NCI-H526 treated with DMSO at 0.1 percent for 48 hours (cell line): Measurements from ENCODE around the gene BAD.
"Not testable (repeated sequence)": the region's sequence is repeated elsewhere in the genome, so short reads cannot be mapped to it uniquely, and the experiment has no call there.

ENCODE experiments used
- DNase-seq: peaks from one replicate; lab custom pipeline; 2025; lab: John Stamatoyannopoulos, UW

BAD gene

GRCh38 chr11:64284048-64284961 is at the start of gene BAD:
Gene BAD, minus strand, starts transcription at chr11:64284665. Its CDS starts 297 bp downstream, at chr11:64284368.
- peak; percentile 91 for DNase-seq

GRCh38 chr11:64333556-64333955 is 49.1 kb upstream of the BAD start:
- no peak for DNase-seq

- no peak for DNase-seq
These were observed 47.3 kb upstream of the BAD start for GRCh38 chr11:64331569-64332371.

GRCh38 chr11:64330888-64331287 is 46.4 kb upstream of the BAD start:
- DNase-seq, result no peak

GRCh38 chr11:64327993-64328392 is 43.5 kb upstream of the BAD start:
- no peak for DNase-seq

GRCh38 chr11:64327375-64327774 is 42.9 kb upstream of the BAD start:
- no peak for DNase-seq

- no peak for DNase-seq
These were observed 40.4 kb upstream of the BAD start for GRCh38 chr11:64324692-64325469.

- DNase-seq, result not testable (repeated sequence)
These were observed 39.5 kb upstream of the BAD start for GRCh38 chr11:64323984-64324383.

GRCh38 chr11:64323373-64323772 is 38.9 kb upstream of the BAD start:
- DNase-seq, result no peak

GRCh38 chr11:64322925-64323260 is 38.4 kb upstream of the BAD start:
- DNase-seq, result no peak

- DNase-seq, result no peak
These were observed 37.1 kb upstream of the BAD start for GRCh38 chr11:64321533-64321932.

GRCh38 chr11:64321026-64321425 is 36.6 kb upstream of the BAD start:
- no peak for DNase-seq

- no peak for DNase-seq
These were observed 36.1 kb upstream of the BAD start for GRCh38 chr11:64320556-64320955.

- no peak for DNase-seq
These were observed 34.6 kb upstream of the BAD start for GRCh38 chr11:64318766-64319761.

GRCh38 chr11:64317961-64318765 is 33.7 kb upstream of the BAD start, which contains the start of gene PRDX5:
Gene PRDX5, plus strand, starts transcription at chr11:64318121. Its CDS starts 95 bp downstream, at chr11:64318216.
- peak; percentile 99 for DNase-seq

- peak; percentile 99 for DNase-seq
These were observed 33.0 kb upstream of the BAD start, which contains the start of gene TRMT112 for GRCh38 chr11:64317325-64317960. Gene TRMT112, minus strand, starts transcription at chr11:64317559. Its CDS starts 33 bp downstream, at chr11:64317526.

- peak; percentile 37 for DNase-seq
These were observed 32.3 kb upstream of the BAD start for GRCh38 chr11:64316672-64317324.

GRCh38 chr11:64315667-64316526 is 31.4 kb upstream of the BAD start:
- DNase-seq, result not testable (repeated sequence)
